ENCODE results near the gene SPRED3.
"Not testable (repeated sequence)": the region's sequence is repeated elsewhere in the genome, so short reads cannot be mapped to it uniquely, and the experiment has no call there.

Gene SPRED3, protein sequence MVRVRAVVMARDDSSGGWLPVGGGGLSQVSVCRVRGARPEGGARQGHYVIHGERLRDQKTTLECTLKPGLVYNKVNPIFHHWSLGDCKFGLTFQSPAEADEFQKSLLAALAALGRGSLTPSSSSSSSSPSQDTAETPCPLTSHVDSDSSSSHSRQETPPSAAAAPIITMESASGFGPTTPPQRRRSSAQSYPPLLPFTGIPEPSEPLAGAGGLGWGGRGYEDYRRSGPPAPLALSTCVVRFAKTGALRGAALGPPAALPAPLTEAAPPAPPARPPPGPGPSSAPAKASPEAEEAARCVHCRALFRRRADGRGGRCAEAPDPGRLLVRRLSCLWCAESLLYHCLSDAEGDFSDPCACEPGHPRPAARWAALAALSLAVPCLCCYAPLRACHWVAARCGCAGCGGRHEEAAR

DNA sequence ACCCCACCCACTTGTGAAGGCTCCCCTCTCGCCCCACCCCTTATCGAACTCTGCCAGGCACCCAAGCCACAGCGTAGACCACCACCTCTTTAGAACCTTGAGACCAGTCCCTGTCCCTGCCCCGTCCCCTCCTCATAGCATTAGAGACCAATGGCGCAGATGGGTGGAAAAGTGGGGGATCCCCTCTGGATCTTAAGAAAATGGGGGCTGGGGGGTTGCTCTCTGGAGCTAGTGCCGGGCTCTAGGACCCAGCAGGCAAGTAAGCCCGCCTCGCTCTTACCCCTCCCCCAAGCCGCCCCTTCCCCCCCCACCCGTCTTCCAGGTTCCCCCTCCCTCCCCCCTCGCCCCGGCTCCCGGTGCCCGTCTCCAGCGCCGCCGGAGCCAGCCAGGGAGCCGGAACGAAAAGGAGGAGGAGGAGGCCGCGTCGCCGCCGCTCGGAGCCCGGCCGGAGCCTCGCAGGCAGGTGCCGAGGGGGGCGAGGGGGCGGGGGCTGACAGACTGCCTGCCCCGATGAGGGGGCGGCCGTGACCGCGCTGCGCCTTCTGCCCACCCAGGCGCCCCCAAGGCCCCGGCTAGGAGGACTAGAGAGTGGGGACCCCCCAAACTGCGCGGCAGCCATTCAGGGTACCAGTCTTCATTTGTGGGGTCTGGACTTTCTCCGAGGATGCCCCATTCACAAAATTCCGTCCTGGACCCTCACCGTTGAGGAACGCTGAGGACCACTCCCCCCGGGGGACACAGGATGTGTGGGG is at the start of gene SPRED3:
Gene SPRED3, plus strand, starts transcription at position 349 of the 752 bp plus-strand sequence. CDS start 1,606 bp downstream, outside the sequence.
- DNase-seq (ENCODE audit: low spot score) = no peak

DNA sequence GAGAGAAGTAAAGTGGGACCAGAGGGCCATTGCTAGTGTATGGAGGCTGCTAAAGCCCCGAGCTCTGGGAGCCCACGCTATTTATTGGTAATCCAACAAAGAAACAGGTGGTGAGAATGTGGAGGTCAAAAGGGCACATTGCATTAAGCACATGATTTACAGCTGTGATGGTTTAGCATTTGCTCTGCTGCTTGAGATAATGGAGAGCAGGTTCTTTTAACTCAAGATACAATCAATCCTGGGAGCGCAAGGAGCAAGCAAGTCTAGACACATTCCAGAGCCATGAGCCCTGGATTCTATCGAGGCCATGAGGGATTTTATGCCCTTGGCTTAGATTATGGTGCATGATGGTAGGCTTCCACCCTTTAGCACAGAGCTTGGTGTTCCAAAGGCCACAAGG is 49.5 kb upstream of the SPRED3 start:
- DNase-seq (ENCODE audit: low spot score) = not testable (repeated sequence)

DNA sequence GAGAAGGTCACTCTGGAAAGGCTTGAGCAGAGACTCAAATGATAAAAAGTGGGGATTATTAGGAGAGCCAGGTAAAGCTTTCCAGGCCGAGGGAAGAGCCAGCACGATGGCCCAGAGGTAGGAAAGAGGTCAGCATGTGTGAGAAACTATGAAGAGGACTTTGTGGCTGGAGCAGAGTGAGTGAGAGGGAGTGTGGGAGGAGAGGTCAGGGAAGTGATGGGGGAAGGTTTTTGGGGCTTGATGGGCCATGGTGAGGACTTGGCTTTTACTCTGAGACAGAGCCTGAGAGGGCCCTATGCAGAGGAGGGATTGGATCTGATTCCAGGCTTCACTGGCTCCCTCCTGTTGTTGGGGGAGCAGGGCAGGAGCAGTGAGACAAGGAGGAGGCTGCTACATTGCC is 47.6 kb upstream of the SPRED3 start:
- no peak for DNase-seq (ENCODE audit: low spot score)

DNA sequence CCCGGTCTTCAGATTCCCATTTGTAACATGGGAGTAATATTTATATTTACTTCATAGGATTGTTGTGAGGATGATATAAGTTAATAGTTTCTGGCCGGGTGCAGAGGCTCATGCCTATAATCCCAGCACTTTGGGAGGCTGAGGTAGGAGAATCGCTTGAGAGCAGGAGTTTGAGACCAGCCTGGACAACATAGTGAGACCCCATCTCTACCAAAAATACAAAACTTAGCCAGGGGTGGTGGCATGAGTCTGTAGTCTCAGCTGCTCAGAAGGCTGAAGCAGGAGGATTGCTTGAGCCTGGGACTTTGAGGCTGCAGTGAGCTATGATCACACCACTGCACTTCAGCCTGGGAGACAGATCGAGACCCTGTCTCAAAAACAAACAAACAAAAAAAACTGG is 41.7 kb upstream of the SPRED3 start:
- no peak for DNase-seq (ENCODE audit: low spot score)

DNA sequence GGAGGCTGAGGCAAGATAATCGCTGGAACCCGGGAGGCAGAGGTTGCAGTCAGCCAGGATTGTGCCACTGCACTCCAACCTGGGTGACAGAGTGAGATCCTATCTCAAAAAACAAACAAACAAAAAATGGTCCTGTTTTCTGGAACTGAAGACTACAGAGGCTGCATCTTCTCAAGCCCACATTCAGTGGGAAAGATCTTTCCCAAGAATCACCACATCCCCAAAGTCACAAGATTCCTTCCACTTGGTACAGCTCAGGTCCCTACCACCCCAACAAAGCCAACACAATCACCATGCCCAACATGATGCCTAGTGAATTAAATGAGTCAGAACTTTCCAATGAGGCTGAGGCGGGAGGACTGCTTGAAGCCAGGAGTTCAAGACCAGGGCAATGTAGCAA is 37.6 kb upstream of the SPRED3 start:
- DNase-seq (ENCODE audit: low spot score) = no peak

DNA sequence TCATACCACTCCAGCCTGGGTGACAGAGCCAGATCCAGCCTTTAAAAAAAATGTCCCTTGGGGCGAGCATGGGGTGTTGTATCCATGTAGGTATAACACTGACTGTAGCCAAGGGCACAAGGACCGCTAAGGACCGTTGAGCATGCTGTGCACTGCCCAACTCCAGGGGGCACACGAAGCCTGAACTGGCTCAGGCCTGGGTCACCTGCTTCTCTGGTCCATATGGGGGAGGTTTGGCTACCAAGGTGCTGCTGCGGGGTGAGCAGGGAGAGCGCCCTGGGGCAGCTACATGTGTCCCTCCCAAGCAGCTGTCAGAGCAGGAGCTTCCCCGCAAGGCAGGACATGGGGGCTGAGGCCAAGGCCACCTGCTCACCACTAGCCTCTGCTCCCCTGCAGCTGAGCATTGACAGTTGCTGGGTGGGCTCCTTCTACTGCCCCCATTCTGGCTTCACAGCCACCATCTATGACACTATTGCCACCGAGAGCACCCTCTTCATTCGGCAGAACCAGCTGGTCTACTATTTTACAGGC is 36.6 kb upstream of the SPRED3 start:
- DNase-seq (ENCODE audit: low spot score) = no peak

DNA sequence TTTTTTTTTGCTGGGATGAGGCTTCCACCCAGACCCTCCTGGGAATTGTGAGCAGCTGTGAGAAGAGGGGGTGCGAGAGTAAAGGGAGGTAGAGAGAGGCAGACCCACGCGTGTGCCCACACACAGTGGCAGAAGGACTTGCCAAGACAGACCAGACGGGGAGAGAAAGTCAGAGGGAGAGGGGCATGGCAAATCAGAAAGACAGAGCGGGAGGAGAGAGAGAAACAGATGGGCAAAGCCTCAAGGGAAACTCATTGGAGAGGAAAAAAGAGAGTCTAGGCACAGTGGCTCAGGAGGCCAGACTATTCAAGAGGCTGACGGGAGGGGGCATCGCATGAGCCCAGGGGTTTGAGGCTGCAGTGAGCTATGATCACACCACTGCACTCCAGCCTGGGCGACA is 35.9 kb upstream of the SPRED3 start:
- no peak for DNase-seq (ENCODE audit: low spot score)

DNA sequence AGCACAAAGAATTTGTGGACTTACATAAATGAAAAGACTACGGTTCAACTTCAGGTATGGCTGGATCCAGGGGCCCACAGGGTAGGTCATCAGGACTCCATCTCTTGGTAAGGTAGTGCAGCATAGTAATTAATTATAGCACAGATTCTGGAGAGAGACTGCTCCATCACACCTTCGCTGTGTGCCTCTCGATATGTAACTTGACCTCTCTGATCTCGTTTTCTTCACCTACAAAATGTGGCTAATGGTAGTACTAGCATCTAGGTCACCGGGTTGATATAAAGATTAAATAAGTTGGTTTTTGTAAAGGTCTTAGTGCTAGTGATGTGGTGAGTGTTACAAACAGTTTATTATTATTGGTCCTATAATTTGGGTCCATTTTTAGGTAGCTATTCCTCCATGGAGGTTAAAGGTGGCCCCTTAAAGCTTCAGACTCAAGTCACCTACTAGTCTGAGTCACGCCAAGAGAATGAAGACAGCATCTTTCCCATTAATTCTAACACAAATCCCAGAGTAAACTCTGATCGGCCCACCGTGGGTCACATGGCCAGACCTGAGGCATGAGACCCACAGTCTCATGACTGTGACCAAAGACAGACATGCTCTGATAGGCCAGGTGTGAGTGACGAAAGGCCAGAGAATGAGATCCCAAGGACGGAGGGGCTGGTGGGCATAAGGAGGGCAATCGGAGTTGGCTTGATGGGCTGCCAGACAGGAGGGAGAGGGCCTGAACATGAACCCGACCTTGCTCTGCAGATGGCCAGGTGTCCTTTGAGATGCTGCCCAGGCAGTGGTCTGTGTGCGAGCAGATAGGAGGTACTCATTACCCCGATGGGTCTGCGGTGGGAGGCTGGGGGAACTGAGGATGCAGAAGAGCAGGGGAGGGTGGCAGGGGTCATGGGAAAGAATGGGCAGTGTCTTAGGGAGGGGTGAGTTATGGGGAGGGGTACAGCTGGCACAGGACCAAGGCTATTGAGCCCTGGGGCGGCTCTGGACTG is 32.5 kb upstream of the SPRED3 start:
- no peak for DNase-seq (ENCODE audit: low spot score)

DNA sequence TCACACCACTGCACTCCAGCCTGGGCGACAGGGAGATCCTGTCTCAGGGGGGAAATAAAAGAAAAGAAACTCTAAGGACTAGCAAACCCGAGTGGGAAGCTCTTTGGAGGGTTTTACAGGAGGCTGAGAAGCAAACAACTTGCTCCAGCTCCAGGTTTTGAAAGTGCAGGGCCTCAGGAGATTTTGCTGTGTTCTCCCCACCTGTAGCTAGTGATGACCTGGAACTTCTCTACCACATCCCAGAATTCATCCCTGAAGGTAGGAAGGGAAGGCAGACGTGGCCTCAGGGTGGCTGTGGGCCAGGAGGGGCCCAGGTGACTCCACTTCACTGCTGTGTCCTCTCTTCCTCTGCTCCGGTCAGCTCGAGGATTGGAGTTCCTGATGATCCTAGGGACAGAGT is 30.4 kb upstream of the SPRED3 start:
- no peak for DNase-seq (ENCODE audit: low spot score)

DNA sequence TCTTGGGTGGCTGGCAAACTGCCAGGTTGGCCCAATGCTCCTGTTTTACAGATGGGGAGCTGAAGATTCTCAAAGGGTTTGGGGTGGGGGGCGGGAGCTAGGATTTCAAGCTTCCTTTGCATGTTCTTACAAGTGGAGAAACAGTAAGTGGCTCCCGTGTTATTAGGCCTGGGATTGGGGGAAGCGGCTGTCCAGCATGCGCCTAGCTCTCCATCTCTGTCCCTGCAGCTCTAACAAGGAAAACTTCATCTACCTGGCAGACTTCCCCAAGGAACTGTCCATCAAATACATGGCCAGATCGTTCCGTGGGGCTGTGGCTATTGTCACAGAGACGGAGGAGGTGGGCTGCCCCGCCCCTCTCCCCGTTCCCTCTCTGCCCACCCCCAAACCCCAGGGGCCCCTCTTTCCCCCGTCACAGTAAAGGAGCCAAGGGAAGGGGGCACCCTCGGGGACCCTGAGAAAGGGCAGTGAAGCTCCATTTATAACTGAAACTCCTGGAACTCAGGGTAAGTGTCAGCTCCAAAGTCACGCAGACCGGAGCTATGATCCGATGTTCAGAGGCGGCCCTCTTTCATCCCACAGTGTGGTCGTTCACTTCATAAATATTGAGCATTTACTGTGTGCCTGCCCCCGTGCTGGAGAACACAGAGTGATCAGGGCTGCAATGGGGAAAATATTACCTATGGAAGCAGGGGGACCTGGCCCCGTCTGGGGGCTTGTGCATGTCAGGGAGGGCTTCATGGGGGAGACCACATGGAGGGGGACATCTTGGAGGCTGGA is 29.1 kb upstream of the SPRED3 start:
- DNase-seq (ENCODE audit: low spot score) = no peak

DNA sequence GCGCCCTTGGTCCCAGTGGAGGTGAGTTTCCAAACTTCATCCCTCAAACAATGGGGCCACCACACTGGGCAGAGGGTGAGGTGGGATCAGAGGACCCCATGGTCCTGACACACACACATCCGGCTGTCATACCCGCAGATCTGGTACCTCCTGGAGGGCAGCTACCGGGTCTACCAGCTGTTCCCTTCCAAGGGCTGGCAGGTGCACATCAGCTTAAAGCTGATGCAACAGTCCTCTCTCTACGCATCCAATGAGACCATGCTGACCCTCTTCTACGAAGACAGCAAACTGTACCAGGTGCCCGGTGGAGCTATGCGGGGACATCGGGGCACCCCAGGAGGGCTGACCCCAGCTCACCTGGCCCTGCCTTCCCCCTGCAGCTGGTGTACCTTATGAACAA is 28.1 kb upstream of the SPRED3 start:
- DNase-seq (ENCODE audit: low spot score) = no peak

DNA sequence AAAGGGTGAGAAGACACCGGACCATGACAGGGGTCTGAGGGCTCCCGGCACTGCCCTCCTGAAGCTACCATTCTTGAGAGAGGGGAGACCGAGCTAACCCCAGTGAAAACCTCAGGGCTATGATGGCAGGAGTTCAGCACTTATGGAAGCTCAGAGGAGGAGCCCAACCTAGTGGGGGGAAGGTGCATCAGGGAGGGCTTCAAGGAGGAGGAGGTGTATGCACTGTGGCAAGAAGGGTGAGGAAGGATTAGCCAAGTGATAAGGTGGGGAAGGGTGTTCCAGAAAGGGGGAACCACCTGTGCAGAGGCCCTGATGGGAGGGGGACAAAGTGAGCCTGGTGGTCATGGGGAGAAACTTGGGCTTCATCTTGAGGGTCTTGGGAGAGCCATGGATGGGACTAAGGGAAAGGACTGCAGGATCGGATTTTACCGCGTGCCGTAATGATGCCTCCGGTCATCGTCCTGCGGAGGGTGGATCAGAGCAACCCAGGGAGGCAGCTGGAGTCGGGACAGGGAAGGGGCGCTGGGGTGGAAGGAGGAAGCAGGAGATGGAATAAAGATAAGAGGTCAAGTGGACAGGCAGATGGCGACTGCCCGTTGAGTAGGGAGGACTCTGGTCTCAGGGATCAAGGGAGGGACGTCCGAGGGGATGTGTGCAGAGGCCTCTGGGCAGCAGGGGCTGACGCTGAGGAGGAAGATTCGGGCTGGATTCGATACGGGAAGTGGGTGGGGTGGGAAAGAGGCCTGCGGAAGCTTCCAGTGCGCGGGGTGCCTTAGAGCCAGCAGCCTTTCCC is 27.5 kb upstream of the SPRED3 start:
- no peak for DNase-seq (ENCODE audit: low spot score)

DNA sequence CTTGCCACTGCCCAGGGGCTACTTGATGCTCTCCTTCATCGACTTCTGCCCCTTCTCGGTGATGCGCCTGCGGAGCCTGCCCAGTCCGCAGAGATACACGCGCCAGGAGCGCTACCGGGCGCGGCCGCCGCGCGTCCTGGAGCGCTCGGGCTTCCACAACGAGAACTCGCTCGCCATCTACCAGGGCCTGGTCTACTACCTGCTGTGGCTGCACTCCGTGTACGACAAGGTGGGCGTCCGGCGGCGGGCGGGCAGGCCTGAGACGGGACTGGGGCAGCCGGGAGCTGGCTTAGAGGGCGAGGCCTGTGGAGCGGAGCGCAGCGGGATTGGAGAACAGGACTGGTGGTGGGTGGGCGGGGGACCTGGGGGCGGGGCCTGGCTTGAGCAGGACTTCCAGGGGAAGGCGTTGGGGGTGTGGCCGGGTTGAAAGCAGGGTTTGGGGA is 26.8 kb upstream of the SPRED3 start:
- DNase-seq (ENCODE audit: low spot score) = peak; percentile 55

DNA sequence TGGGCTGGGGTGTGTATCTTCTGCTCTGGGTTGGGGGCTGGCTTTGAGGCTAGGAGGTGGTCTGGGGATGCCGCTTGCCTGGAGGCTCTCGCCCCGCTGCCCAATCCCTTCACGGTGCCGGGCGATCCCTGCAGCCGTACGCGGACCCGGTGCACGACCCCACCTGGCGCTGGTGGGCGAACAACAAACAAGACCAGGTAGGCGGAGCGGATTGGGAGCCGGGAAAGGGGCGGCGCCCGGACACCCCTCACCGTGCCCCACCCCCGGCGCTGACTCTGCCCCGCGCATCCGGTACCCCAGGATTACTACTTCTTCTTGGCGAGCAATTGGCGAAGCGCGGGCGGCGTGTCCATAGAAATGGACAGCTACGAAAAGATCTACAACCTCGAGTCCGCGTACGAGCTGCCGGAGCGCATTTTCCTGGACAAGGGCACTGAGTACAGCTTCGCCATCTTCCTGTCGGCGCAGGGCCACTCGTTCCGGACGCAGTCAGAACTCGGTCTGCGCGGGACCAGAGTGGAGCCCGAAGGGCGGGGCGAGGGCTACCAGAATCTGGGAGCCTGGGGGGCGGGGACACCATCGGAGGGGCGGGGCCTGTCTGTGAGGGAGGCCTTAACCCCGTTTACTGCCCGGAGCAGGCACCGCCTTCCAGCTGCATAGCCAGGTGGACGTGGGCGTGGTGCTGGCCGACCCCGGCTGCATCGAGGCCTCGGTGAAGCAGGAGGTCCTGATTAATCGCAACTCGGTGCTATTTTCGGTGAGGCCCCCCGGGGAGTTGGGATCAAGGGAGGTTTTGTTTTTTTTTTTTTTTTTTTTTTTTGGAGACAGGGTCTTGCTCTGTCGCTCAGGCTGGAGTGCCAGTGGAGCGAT is 26.2 kb upstream of the SPRED3 start:
- peak; percentile 71 for DNase-seq (ENCODE audit: low spot score)

DNA sequence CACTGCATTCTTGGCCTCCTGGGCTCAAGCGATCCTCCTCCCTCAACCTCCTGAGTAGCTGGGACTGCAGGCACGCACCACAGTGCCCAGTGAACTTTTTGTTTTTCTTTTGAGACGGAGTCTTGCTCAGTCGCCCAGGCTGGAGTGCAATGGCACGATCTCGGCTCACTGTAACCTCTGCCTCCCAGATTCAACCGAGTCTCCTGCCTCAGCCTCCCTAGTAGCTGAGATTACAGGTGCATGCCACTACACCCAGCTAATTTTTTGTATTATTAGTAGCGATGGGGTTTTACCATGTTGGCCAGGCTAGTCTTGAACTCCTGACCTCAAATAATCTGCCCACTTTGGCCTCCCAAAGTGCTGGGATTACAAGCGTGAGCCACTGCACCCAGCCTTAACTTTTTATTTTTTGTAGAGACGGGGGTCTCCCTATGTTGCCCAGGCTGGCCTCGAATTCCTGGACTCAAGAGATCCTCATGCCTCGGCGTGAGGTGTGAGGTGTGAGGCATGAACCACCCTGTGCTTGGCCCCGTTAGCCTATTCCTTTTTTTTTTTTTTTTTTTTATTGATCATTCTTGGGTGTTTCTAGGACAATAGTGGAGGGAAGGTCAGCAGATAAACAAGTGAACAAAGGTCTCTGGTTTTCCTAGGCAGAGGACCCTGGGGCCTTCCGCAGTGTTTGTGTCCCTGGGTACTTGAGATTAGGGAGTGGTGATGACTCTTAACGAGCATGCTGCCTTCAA is 25.4 kb upstream of the SPRED3 start:
- DNase-seq (ENCODE audit: low spot score) = not testable (repeated sequence)

DNA sequence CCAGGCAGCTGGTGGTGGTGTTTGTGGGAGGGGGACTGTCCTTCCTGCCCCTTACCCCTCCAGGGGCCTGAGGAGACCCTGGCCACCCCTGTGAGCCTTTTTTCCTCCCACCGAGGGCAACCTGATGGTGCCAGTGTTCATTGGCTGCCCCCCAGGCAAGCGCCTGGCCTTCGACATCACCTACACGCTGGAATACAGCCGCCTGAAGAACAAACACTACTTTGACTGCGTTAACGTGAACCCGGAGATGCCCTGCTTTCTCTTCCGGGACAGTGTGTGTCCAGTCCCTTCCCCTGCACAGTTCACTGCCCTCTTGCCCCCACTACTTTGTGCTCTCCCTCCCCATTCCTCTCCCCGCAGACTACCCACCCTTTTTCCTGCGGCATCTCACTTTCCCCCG is 21.5 kb upstream of the SPRED3 start:
- DNase-seq (ENCODE audit: low spot score) = no peak

DNA sequence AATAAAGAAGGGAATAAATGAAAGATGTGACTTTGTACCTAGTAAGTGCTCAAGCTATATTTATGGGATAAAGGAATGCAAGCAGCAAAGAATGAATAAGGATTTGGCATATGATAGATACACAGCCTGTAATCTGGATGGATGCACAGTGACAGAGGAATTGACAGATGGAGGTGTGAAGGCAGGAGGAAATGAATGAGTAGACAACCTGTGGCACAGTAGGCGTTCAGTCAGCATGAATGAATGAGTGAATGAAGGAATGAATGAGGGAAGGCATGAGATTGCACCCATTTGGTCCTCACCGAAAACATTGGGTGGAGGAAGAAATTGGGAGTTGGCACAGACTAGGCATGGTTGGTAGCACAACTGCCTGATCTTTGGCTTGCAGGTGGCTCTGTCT is 18.9 kb upstream of the SPRED3 start:
- no peak for DNase-seq (ENCODE audit: low spot score)

DNA sequence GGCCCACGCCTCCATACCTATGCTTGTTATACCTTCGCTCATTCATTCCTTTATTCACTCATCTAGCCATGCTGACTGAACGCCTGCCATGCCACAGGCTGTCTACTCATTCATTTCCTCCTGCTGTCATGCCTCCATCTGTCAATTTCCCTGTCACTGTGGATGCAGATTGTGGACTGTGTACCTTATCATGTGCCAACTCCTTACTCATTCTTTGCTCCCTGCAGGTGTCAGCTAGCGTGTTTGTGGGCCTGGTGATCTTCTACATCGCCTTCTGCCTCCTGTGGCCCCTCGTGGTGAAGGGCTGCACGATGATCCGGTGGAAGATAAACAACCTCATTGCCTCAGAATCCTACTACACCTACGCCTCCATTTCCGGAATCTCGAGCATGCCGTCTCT is 18.2 kb upstream of the SPRED3 start:
- DNase-seq (ENCODE audit: low spot score) = no peak

DNA sequence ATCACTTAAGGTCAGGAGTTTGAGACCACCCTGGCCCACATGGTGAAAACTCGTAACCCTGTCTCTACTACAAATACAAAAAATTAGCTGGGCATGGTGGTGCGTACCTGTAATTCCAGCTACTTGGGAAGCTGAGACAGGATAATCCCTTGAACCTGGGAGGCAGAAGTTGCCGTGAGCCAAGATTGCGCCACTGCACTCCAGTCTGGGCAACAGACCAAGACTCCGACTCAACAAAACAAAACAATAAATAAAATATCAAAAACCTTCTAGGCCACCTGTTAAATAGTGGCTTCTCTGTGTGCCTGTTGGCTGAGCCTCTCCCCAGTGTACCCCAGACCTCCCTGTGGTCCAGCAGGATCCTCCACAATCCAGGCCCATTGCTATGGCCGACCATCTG is 17.4 kb upstream of the SPRED3 start:
- no peak for DNase-seq (ENCODE audit: low spot score)

All from CD4-positive, alpha-beta T cell treated with Interleukin-15 for 4 hours (primary cell).